Measurements from ENCODE around the gene CRADD. TPM values are rescaled to one million over a fixed set of nuclear protein-coding genes. Genes with fewer than 3 reads are reported as not detected.
"Not testable (repeated sequence)": the region's sequence is repeated elsewhere in the genome, so short reads cannot be mapped to it uniquely, and the experiment has no call there.

CRADD gene
- total RNA-seq, 1 donor from 2014 or later, result 10.7 TPM

- peaks cover 40% of the 10 kb centered on the region for H3K4me1 Mint-ChIP-seq (ENCODE audit: low read depth)
- no peak overlapping the region for H3K27ac Mint-ChIP-seq
- H3K4me3 Mint-ChIP-seq (ENCODE audit: low read depth), result no peak overlapping the region
- peaks cover 10% of the 10 kb centered on the region for H3K9me3 Mint-ChIP-seq
- DNase-seq (ENCODE audit: low spot score), result no peak
- intact Hi-C loops (cut with micrococcal nuclease), result loop anchor here (10.0 kb wide), 1 partner anchor 355 kb away; no protein-coding TSS in a partner anchor
- H3K27me3 Mint-ChIP-seq (ENCODE audit: low read depth), result no peaks in the 10 kb centered on the region
- H3K36me3 Mint-ChIP-seq (ENCODE audit: low read depth), result peaks cover 31% of the 10 kb centered on the region
Measured at GRCh38 chr12:93789767-93790166, 112.6 kb downstream of the CRADD start.

- Mint-ChIP-seq H3K27me3 (ENCODE audit: low read depth) (no peaks in the 10 kb centered on the region), H3K4me3 (ENCODE audit: low read depth) (no peak overlapping the region), H3K9me3 (peaks cover 10% of the 10 kb centered on the region), H3K4me1 (ENCODE audit: low read depth) (peaks cover 32% of the 10 kb centered on the region), H3K36me3 (ENCODE audit: low read depth) (peaks cover 27% of the 10 kb centered on the region), H3K27ac (no peak overlapping the region)
- intact Hi-C loops (cut with micrococcal nuclease), result no loop called here
- DNase-seq (ENCODE audit: low spot score), result no peak
Measured at GRCh38 chr12:93790472-93791152, 113.4 kb downstream of the CRADD start.

- Mint-ChIP-seq H3K9me3 (peaks cover 2% of the 10 kb centered on the region), H3K4me3 (ENCODE audit: low read depth) (no peak overlapping the region), H3K4me1 (ENCODE audit: low read depth) (peaks cover 22% of the 10 kb centered on the region), H3K27ac (no peak overlapping the region), H3K27me3 (ENCODE audit: low read depth) (no peaks in the 10 kb centered on the region), H3K36me3 (ENCODE audit: low read depth) (peaks cover 11% of the 10 kb centered on the region)
- intact Hi-C loops (cut with micrococcal nuclease), result no loop called here
- no peak for DNase-seq (ENCODE audit: low spot score)
Measured at GRCh38 chr12:93793007-93793406, 115.8 kb downstream of the CRADD start.

DNA sequence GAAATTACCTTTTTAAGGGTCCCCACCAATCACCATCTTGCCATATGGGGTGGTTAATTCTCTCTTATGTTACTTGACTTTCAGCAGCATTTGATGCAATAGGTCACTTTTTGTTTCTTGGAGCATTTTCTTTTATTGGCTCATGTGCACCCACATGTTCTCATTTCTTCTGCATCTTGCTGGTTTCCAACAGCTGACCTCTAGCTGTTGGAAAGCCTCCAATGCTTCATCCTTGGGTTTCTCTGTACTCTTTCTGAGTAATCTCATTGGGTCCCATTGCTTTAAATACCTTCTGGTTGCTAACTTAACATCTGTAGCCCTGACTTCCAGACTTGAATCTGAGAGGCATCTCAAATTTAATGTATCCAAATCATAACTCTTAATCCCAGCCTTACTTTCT, 116.8 kb downstream of the CRADD start:
- peaks cover 20% of the 10 kb centered on the region for H3K4me1 Mint-ChIP-seq (ENCODE audit: low read depth)
- H3K27ac Mint-ChIP-seq, result no peak overlapping the region
- H3K9me3 Mint-ChIP-seq, result no peaks in the 10 kb centered on the region
- no peaks in the 10 kb centered on the region for H3K27me3 Mint-ChIP-seq (ENCODE audit: low read depth)
- intact Hi-C loops (cut with micrococcal nuclease), result no loop called here
- no peak for DNase-seq (ENCODE audit: low spot score)
- no peak overlapping the region for H3K4me3 Mint-ChIP-seq (ENCODE audit: low read depth)
- H3K36me3 Mint-ChIP-seq (ENCODE audit: low read depth), result peaks cover 3% of the 10 kb centered on the region

DNA sequence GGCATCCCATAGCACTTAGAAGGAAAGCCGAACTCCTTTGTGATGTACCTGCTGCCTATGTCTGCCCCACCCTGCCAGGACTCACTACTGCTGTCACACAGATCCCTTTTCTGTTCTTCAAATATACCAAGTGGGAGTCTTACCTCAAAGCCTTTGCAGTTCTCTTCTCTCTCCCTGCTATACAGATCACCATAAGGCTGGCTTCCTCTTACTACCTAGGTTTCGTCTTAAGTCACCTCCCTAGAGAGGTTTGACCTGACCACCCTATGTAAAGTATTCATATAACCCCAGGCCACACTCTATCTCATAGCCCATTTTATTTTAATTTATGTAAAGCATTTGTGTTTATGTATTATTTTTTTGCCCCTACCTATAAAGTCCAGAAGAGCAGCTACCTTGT, 117.6 kb downstream of the CRADD start:
- Mint-ChIP-seq H3K27ac (no peak overlapping the region), H3K27me3 (ENCODE audit: low read depth) (no peaks in the 10 kb centered on the region), H3K4me1 (ENCODE audit: low read depth) (peaks cover 13% of the 10 kb centered on the region), H3K4me3 (ENCODE audit: low read depth) (no peak overlapping the region), H3K9me3 (no peaks in the 10 kb centered on the region), H3K36me3 (ENCODE audit: low read depth) (no peaks in the 10 kb centered on the region)
- intact Hi-C loops (cut with micrococcal nuclease), result no loop called here
- no peak for DNase-seq (ENCODE audit: low spot score)

DNA sequence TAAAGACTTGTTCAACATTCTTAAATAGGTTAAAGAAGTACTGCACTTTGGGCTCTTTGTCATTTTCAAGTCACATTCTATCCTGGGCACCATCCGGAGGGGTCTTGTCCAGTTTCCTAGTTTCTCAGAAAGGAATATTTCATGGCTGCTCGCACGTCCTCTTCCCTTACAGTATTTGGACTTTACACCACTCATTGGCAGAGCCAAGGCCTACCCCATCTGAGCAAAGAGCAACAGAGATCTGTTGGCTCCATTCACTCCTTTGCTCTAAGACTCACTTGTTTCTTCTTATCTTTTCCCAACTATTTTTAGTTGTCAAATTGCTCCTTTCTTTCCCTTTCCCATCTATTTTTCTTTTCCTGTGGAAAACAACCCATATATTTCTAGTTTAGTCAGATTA, 118.2 kb downstream of the CRADD start:
- no peak for DNase-seq (ENCODE audit: low spot score)
- no peak overlapping the region for H3K4me3 Mint-ChIP-seq (ENCODE audit: low read depth)
- intact Hi-C loops (cut with micrococcal nuclease), result no loop called here
- H3K36me3 Mint-ChIP-seq (ENCODE audit: low read depth), result no peaks in the 10 kb centered on the region
- no peaks in the 10 kb centered on the region for H3K9me3 Mint-ChIP-seq
- H3K4me1 Mint-ChIP-seq (ENCODE audit: low read depth), result peaks cover 9% of the 10 kb centered on the region
- H3K27ac Mint-ChIP-seq, result no peak overlapping the region
- H3K27me3 Mint-ChIP-seq (ENCODE audit: low read depth), result no peaks in the 10 kb centered on the region

DNA sequence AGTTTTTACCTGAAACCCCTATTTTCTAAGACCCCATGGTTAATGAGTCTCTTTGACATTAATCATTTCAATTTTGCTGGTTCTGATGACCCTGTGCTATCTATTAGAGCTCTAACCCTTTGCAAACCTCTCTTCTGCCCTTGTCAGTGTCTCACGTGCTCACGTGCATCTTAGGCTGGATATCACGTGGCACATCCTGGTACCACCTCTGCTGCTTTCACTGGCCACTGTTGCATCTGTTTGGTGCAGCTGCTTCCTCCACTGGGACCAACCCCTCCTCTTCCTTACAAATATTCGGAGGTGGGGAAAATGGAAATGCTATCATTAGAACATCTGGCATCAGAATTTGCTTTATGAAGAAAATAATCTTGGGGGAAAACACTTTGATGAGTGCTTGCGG, 119.6 kb downstream of the CRADD start:
- intact Hi-C loops (cut with micrococcal nuclease), result no loop called here
- no peaks in the 10 kb centered on the region for H3K36me3 Mint-ChIP-seq (ENCODE audit: low read depth)
- no peak overlapping the region for H3K4me3 Mint-ChIP-seq (ENCODE audit: low read depth)
- H3K27ac Mint-ChIP-seq, result no peak overlapping the region
- DNase-seq (ENCODE audit: low spot score), result no peak
- no peaks in the 10 kb centered on the region for H3K27me3 Mint-ChIP-seq (ENCODE audit: low read depth)
- H3K9me3 Mint-ChIP-seq, result no peaks in the 10 kb centered on the region
- peaks cover 7% of the 10 kb centered on the region for H3K4me1 Mint-ChIP-seq (ENCODE audit: low read depth)

- DNase-seq (ENCODE audit: low spot score), result no peak
- Mint-ChIP-seq H3K27ac (no peak overlapping the region), H3K4me3 (ENCODE audit: low read depth) (no peak overlapping the region), H3K36me3 (ENCODE audit: low read depth) (no peaks in the 10 kb centered on the region), H3K4me1 (ENCODE audit: low read depth) (peaks cover 11% of the 10 kb centered on the region), H3K27me3 (ENCODE audit: low read depth) (no peaks in the 10 kb centered on the region), H3K9me3 (no peaks in the 10 kb centered on the region)
- intact Hi-C loops (cut with micrococcal nuclease), result no loop called here
Measured at GRCh38 chr12:93798279-93799151, 121.3 kb downstream of the CRADD start.

GRCh38 chr12:93801666-93802065, 124.5 kb downstream of the CRADD start:
- DNase-seq (ENCODE audit: low spot score); intact Hi-C loops (cut with micrococcal nuclease); H3K27me3 Mint-ChIP-seq (ENCODE audit: low read depth); H3K27ac Mint-ChIP-seq; H3K9me3 Mint-ChIP-seq; H3K4me3 Mint-ChIP-seq (ENCODE audit: low read depth); H3K36me3 Mint-ChIP-seq (ENCODE audit: low read depth): not testable (repeated sequence)
- peaks cover 19% of the 10 kb centered on the region for H3K4me1 Mint-ChIP-seq (ENCODE audit: low read depth)

DNA sequence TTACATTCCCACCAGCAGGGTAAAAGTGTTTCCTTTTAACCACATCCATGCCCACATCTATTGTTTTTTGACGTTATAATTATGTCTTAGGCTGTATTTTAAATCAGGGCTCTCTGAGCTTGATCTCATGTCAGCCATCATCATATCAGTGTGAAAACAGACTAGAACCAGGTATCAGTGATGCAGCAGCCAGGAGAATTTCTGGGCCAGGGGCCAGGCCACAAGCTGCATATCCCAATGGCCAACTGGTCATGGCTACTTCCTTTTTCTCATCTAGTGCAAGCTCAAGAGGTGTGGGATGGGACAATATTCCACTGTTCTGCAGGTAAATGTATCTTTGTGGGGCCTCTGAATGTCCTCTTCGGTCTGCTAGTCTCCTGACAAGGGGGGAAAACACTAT, 125.1 kb downstream of the CRADD start:
- no peak for DNase-seq (ENCODE audit: low spot score)
- no peak overlapping the region for H3K4me3 Mint-ChIP-seq (ENCODE audit: low read depth)
- no peaks in the 10 kb centered on the region for H3K36me3 Mint-ChIP-seq (ENCODE audit: low read depth)
- no peaks in the 10 kb centered on the region for H3K27me3 Mint-ChIP-seq (ENCODE audit: low read depth)
- no peaks in the 10 kb centered on the region for H3K9me3 Mint-ChIP-seq
- H3K4me1 Mint-ChIP-seq (ENCODE audit: low read depth), result peaks cover 26% of the 10 kb centered on the region
- H3K27ac Mint-ChIP-seq, result no peak overlapping the region
- intact Hi-C loops (cut with micrococcal nuclease), result no loop called here

DNA sequence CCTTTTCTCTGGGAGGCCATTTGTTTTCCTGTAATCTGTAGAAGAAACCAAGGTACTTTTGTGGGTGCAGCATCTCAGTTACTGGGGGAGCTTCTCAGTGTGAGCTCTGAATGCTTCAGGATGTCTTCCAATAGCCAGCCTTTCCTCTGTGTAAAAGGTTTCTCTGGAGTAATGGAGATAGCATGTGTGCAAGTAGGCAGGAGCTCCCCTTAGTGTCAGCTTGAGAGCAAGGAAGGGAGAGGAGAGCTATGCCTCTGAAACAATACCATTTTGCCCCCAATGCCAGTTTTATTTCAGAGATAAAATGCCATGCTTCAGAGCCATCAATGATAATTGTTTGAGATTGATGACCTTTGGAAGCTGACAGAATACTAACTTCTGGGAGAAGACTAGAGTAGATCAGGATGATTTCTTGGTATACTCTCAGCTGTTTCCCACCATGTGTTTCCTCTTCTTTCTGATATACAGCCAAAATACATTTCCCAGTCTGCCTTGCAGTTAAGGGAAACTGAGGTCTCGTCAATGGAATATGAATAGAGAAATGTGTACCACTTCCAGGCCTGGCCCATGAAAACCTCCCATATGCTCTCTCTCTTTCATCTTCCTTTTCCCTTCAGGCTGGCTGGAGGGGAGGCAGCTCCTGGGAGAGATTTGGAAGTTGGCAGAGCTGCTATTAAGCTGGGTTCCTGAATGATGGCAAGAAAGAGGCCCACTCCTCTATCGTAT, 125.7 kb downstream of the CRADD start:
- no peak overlapping the region for H3K27ac Mint-ChIP-seq
- H3K4me1 Mint-ChIP-seq (ENCODE audit: low read depth), result peaks cover 27% of the 10 kb centered on the region
- no peak for DNase-seq (ENCODE audit: low spot score)
- no peak overlapping the region for H3K4me3 Mint-ChIP-seq (ENCODE audit: low read depth)
- H3K9me3 Mint-ChIP-seq, result no peaks in the 10 kb centered on the region
- no peaks in the 10 kb centered on the region for H3K27me3 Mint-ChIP-seq (ENCODE audit: low read depth)
- H3K36me3 Mint-ChIP-seq (ENCODE audit: low read depth), result no peaks in the 10 kb centered on the region
- intact Hi-C loops (cut with micrococcal nuclease), result no loop called here

DNA sequence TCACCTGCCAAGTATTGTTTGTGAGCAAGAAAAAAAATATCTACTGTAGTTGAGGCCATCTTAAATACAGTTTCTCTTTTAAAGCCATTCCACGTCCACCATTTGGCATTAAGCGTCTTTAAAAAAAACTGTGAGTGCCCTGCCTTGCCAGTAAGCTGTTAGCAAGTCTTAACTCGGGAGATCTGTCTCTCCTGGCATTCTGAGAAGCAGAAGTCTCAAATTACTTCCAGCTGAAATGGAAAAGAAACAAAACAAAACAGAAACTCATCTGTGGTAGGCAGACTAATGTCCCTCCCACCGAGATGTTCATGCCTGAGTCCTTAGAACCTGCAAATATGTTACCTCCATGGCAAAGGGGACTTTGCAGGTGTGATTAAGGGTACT, 126.2 kb downstream of the CRADD start:
- H3K36me3 Mint-ChIP-seq (ENCODE audit: low read depth), result no peaks in the 10 kb centered on the region

More for the DNA sequence above, 126.2 kb downstream of the CRADD start:
- no peaks in the 10 kb centered on the region for H3K27me3 Mint-ChIP-seq (ENCODE audit: low read depth)
- peaks cover 22% of the 10 kb centered on the region for H3K4me1 Mint-ChIP-seq (ENCODE audit: low read depth)
- intact Hi-C loops (cut with micrococcal nuclease), result no loop called here
- H3K27ac Mint-ChIP-seq, result no peak overlapping the region
- H3K4me3 Mint-ChIP-seq (ENCODE audit: low read depth), result no peak overlapping the region
- DNase-seq (ENCODE audit: low spot score), result no peak
- no peaks in the 10 kb centered on the region for H3K9me3 Mint-ChIP-seq
